ENCODE measurements around the gene BRD1.

Gene BRD1

GRCh38 chr22:49777569-49778249 is 50.0 kb downstream of the BRD1 start:
- H3K36me3 ChIP-seq (ENCODE audit: control insufficient read depth in 5 of 5, insufficient read depth in 5 of 5, low read length in 5 of 5) = peaks cover 0 to 75% (median 54%) of the 10 kb centered on the region in 5 donors
- no peak overlapping the region for H3K27ac ChIP-seq (ENCODE audit: low read depth, low read length)
- H3K4me1 ChIP-seq (ENCODE audit: control insufficient read depth in 5 of 5, insufficient read depth in 5 of 5, low read length in 5 of 5) = peaks cover 0 to 22% (median 11%) of the 10 kb centered on the region in 5 donors
- no peak overlapping the region for H3K4me3 ChIP-seq (ENCODE audit: low read depth in 1 of 5, low read length in 5 of 5)
- no peaks in the 10 kb centered on the region for H3K27me3 ChIP-seq (ENCODE audit: control insufficient read depth in 5 of 5, insufficient read depth in 4 of 5, low read length in 5 of 5)
- no peak overlapping the region for H3K9ac ChIP-seq (ENCODE audit: low read length in 5 of 5)
- no peaks in the 10 kb centered on the region for H3K9me3 ChIP-seq (ENCODE audit: control insufficient read depth in 5 of 5, low read length in 5 of 5)

GRCh38 chr22:49776891-49777290 is 50.8 kb downstream of the BRD1 start:
- H3K4me3 ChIP-seq (ENCODE audit: low read depth in 1 of 5, low read length in 5 of 5) = no peak overlapping the region
- H3K9ac ChIP-seq (ENCODE audit: low read length in 5 of 5) = no peak overlapping the region
- H3K9me3 ChIP-seq (ENCODE audit: control insufficient read depth in 5 of 5, low read length in 5 of 5) = no peaks in the 10 kb centered on the region
- peaks cover 0 to 22% (median 11%) of the 10 kb centered on the region in 5 donors for H3K4me1 ChIP-seq (ENCODE audit: control insufficient read depth in 5 of 5, insufficient read depth in 5 of 5, low read length in 5 of 5)
- peaks cover 0 to 79% (median 58%) of the 10 kb centered on the region in 5 donors for H3K36me3 ChIP-seq (ENCODE audit: control insufficient read depth in 5 of 5, insufficient read depth in 5 of 5, low read length in 5 of 5)
- no peak overlapping the region for H3K27ac ChIP-seq (ENCODE audit: low read depth, low read length)
- H3K27me3 ChIP-seq (ENCODE audit: control insufficient read depth in 5 of 5, insufficient read depth in 4 of 5, low read length in 5 of 5) = no peaks in the 10 kb centered on the region

GRCh38 chr22:49775867-49776511 is 51.7 kb downstream of the BRD1 start:
- Histone ChIP-seq H3K27me3 (ENCODE audit: control insufficient read depth in 5 of 5, insufficient read depth in 4 of 5, low read length in 5 of 5) (no peaks in the 10 kb centered on the region), H3K36me3 (ENCODE audit: control insufficient read depth in 5 of 5, insufficient read depth in 5 of 5, low read length in 5 of 5) (peaks cover 0 to 75% (median 53%) of the 10 kb centered on the region in 5 donors)

GRCh38 chr22:49775191-49775866 is 52.3 kb downstream of the BRD1 start:
- Histone ChIP-seq H3K4me3 (ENCODE audit: low read depth in 1 of 5, low read length in 5 of 5) (no peak overlapping the region), H3K36me3 (ENCODE audit: control insufficient read depth in 5 of 5, insufficient read depth in 5 of 5, low read length in 5 of 5) (peaks cover 0 to 75% (median 53%) of the 10 kb centered on the region in 5 donors), H3K27me3 (ENCODE audit: control insufficient read depth in 5 of 5, insufficient read depth in 4 of 5, low read length in 5 of 5) (no peaks in the 10 kb centered on the region), H3K4me1 (ENCODE audit: control insufficient read depth in 5 of 5, insufficient read depth in 5 of 5, low read length in 5 of 5) (peaks cover 0 to 15% (median 7%) of the 10 kb centered on the region in 5 donors), H3K9ac (ENCODE audit: low read length in 5 of 5) (no peak overlapping the region), H3K27ac (ENCODE audit: low read depth, low read length) (no peak overlapping the region), H3K9me3 (ENCODE audit: control insufficient read depth in 5 of 5, low read length in 5 of 5) (no peaks in the 10 kb centered on the region)

More at GRCh38 chr22:49775867-49776511, 51.7 kb downstream of the BRD1 start:
- Histone ChIP-seq H3K9me3 (ENCODE audit: control insufficient read depth in 5 of 5, low read length in 5 of 5) (no peaks in the 10 kb centered on the region), H3K4me1 (ENCODE audit: control insufficient read depth in 5 of 5, insufficient read depth in 5 of 5, low read length in 5 of 5) (peaks cover 0 to 18% (median 11%) of the 10 kb centered on the region in 5 donors), H3K4me3 (ENCODE audit: low read depth in 1 of 5, low read length in 5 of 5) (no peak overlapping the region), H3K27ac (ENCODE audit: low read depth, low read length) (no peak overlapping the region), H3K9ac (ENCODE audit: low read length in 5 of 5) (no peak overlapping the region)

- peaks cover 0 to 68% (median 51%) of the 10 kb centered on the region in 5 donors for H3K36me3 ChIP-seq (ENCODE audit: control insufficient read depth in 5 of 5, insufficient read depth in 5 of 5, low read length in 5 of 5)
- H3K4me3 ChIP-seq (ENCODE audit: low read depth in 1 of 5, low read length in 5 of 5) = no peak overlapping the region
- no peak overlapping the region for H3K27ac ChIP-seq (ENCODE audit: low read depth, low read length)
- H3K27me3 ChIP-seq (ENCODE audit: control insufficient read depth in 5 of 5, insufficient read depth in 4 of 5, low read length in 5 of 5) = no peaks in the 10 kb centered on the region
- H3K4me1 ChIP-seq (ENCODE audit: control insufficient read depth in 5 of 5, insufficient read depth in 5 of 5, low read length in 5 of 5) = peaks cover 0 to 8% (median 2%) of the 10 kb centered on the region in 5 donors
- H3K9ac ChIP-seq (ENCODE audit: low read length in 5 of 5) = no peak overlapping the region
- no peaks in the 10 kb centered on the region for H3K9me3 ChIP-seq (ENCODE audit: control insufficient read depth in 5 of 5, low read length in 5 of 5)
Measured at GRCh38 chr22:49774499-49775151, 53.0 kb downstream of the BRD1 start.

- Histone ChIP-seq H3K4me1 (ENCODE audit: control insufficient read depth in 5 of 5, insufficient read depth in 5 of 5, low read length in 5 of 5) (peaks cover 0 to 7% (median 2%) of the 10 kb centered on the region in 5 donors), H3K36me3 (ENCODE audit: control insufficient read depth in 5 of 5, insufficient read depth in 5 of 5, low read length in 5 of 5) (peaks cover 0 to 64% (median 49%) of the 10 kb centered on the region in 5 donors)
Measured at GRCh38 chr22:49774046-49774445, 53.6 kb downstream of the BRD1 start.

GRCh38 chr22:49773531-49773930 is 54.1 kb downstream of the BRD1 start:
- Histone ChIP-seq H3K27ac (ENCODE audit: low read depth, low read length) (no peak overlapping the region), H3K9ac (ENCODE audit: low read length in 5 of 5) (no peak overlapping the region), H3K27me3 (ENCODE audit: control insufficient read depth in 5 of 5, insufficient read depth in 4 of 5, low read length in 5 of 5) (no peaks in the 10 kb centered on the region), H3K36me3 (ENCODE audit: control insufficient read depth in 5 of 5, insufficient read depth in 5 of 5, low read length in 5 of 5) (peaks cover 0 to 62% (median 48%) of the 10 kb centered on the region in 5 donors), H3K4me1 (ENCODE audit: control insufficient read depth in 5 of 5, insufficient read depth in 5 of 5, low read length in 5 of 5) (peaks cover 0 to 7% (median 2%) of the 10 kb centered on the region in 5 donors), H3K4me3 (ENCODE audit: low read depth in 1 of 5, low read length in 5 of 5) (no peak overlapping the region), H3K9me3 (ENCODE audit: control insufficient read depth in 5 of 5, low read length in 5 of 5) (no peaks in the 10 kb centered on the region)

More at GRCh38 chr22:49774046-49774445, 53.6 kb downstream of the BRD1 start:
- Histone ChIP-seq H3K27ac (ENCODE audit: low read depth, low read length) (no peak overlapping the region), H3K9ac (ENCODE audit: low read length in 5 of 5) (no peak overlapping the region), H3K9me3 (ENCODE audit: control insufficient read depth in 5 of 5, low read length in 5 of 5) (no peaks in the 10 kb centered on the region), H3K27me3 (ENCODE audit: control insufficient read depth in 5 of 5, insufficient read depth in 4 of 5, low read length in 5 of 5) (no peaks in the 10 kb centered on the region), H3K4me3 (ENCODE audit: low read depth in 1 of 5, low read length in 5 of 5) (no peak overlapping the region)

GRCh38 chr22:49772692-49773091 is 55.0 kb downstream of the BRD1 start:
- Histone ChIP-seq H3K27ac (ENCODE audit: low read depth, low read length) (no peak overlapping the region), H3K4me1 (ENCODE audit: control insufficient read depth in 5 of 5, insufficient read depth in 5 of 5, low read length in 5 of 5) (peaks cover 0 to 7% (median 2%) of the 10 kb centered on the region in 5 donors), H3K9me3 (ENCODE audit: control insufficient read depth in 5 of 5, low read length in 5 of 5) (peaks cover 0 to under 1% (median 0%) of the 10 kb centered on the region in 5 donors), H3K4me3 (ENCODE audit: low read depth in 1 of 5, low read length in 5 of 5) (no peak overlapping the region), H3K27me3 (ENCODE audit: control insufficient read depth in 5 of 5, insufficient read depth in 4 of 5, low read length in 5 of 5) (no peaks in the 10 kb centered on the region), H3K36me3 (ENCODE audit: control insufficient read depth in 5 of 5, insufficient read depth in 5 of 5, low read length in 5 of 5) (peaks cover 0 to 55% (median 48%) of the 10 kb centered on the region in 5 donors), H3K9ac (ENCODE audit: low read length in 5 of 5) (no peak overlapping the region)

GRCh38 chr22:49771266-49772065 is 56.2 kb downstream of the BRD1 start:
- no peak overlapping the region for H3K9ac ChIP-seq (ENCODE audit: low read length in 5 of 5)
- H3K9me3 ChIP-seq (ENCODE audit: control insufficient read depth in 5 of 5, low read length in 5 of 5) = peaks cover 2 to 12% (median 9%) of the 10 kb centered on the region in 5 donors
- no peak overlapping the region for H3K27ac ChIP-seq (ENCODE audit: low read depth, low read length)
- peaks cover 0 to 43% (median 36%) of the 10 kb centered on the region in 5 donors for H3K36me3 ChIP-seq (ENCODE audit: control insufficient read depth in 5 of 5, insufficient read depth in 5 of 5, low read length in 5 of 5)
- no peaks in the 10 kb centered on the region for H3K27me3 ChIP-seq (ENCODE audit: control insufficient read depth in 5 of 5, insufficient read depth in 4 of 5, low read length in 5 of 5)
- H3K4me1 ChIP-seq (ENCODE audit: control insufficient read depth in 5 of 5, insufficient read depth in 5 of 5, low read length in 5 of 5) = peaks cover 0 to 7% (median 2%) of the 10 kb centered on the region in 5 donors
- H3K4me3 ChIP-seq (ENCODE audit: low read depth in 1 of 5, low read length in 5 of 5) = no peak overlapping the region

All from subcutaneous abdominal adipose tissue (tissue), 5 donors.